Measurements from ENCODE around the gene AGAP5.
A peak's percentile ranks its signal among the peaks of the same experiment; 100 is the strongest.
"Not testable (repeated sequence)": the region's sequence is repeated elsewhere in the genome, so short reads cannot be mapped to it uniquely, and the experiment has no call there.

The AGAP5 gene

DNA sequence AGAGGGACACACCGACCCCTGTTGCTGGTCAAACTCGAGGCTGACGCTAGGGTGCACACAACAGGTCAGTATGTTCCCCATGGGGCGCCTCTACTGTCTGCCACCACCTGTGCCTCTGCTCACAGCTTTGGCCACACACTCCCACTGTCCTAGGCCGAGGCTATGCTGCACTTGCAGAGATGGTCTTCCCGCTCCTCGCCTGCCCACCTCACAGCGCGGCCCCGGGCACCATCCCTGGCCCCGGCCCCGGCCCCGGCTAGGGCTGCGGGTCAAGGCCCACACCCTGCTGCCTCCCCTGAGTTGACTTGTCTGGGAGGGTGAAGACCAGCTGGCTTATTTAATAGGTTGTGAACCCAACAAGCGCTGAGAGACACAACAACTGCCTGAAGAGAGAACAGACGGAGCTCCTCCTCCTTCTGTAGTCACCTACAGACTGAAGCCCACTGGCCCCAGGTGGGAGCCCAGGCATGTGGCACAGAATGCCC is at the start of gene AGAP5:
Gene AGAP5, minus strand, starts transcription at position 435 of the 485 bp plus-strand sequence. Its CDS starts 354 bp downstream, at position 81.
- not testable (repeated sequence) for DNase-seq

DNA sequence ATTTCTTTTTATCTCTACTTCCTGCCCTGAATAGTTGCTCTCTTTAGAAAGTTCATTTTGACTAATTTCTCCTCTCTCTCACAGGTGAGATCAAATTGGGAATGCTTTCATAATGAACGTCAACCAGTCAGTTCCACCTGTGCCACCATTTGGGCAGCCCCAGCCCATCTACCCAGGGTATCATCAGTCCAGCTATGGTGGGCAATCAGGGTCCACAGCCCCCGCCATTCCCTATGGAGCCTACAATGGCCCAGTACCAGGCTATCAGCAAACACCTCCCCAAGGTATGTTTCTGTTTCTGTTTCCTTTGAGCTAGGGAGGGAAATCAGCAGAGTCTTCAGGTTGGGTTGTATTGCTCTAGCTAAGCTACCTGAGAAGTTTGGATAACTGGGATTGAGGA is 48.8 kb upstream of the AGAP5 start:
- no peak for DNase-seq

DNA sequence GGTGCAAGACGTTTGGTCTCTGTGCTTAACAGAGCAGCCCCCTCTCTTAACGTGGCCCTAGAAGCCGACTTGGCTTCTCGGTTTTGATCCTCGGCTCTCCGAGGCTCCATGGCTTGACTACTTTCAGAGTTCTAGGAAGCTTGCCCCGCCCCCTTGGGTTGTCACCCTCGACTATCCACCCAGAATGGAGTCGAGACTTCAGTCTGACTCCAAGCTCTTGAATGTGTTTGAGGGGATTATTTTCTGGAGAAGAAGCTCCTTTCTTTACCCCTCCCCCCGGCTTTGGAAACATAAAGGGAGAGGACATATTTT is 46.7 kb upstream of the AGAP5 start:
- peak; percentile 33 for DNase-seq

DNA sequence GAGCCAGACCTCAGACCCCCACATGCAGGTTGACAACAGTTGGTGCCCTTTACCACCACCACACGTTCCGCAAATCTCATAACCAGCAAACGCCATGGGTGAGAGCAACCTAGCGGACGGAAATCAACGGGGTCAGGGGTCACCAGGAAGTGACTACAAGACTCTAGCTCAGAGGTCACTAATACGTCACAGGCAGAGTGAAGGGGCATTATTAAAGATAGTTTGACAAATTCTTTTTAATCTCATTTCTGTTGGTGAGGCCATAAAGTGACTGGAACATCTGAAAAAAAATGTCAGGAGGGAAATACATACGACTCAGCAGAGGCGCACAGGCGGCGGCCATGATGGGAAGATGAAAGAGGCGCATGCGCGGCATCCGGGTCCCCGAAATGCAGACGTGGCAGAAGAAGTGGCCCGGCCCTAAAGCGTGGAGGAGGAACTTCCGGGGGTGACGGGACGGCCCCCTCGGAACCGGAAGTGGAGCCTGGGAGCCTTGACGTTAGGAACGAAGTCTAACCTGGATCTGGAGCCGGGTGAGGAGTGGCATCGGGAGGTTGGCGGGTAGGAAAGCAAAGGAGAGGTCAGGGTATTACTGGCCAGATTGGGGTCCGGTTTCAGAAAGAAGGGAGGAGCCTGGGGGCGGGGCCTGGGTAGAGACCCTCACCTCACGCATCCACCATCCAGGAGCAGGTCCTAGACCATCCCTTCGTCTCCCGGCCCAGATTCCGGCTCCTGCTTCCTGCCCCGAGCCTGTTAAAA is 46.2 kb upstream of the AGAP5 start, which contains the start of gene SEC24C:
Gene SEC24C, plus strand, starts transcription at position 468 of the 759 bp plus-strand sequence. CDS start 2,461 bp downstream, outside the sequence.
- DNase-seq, result peak; percentile 95

DNA sequence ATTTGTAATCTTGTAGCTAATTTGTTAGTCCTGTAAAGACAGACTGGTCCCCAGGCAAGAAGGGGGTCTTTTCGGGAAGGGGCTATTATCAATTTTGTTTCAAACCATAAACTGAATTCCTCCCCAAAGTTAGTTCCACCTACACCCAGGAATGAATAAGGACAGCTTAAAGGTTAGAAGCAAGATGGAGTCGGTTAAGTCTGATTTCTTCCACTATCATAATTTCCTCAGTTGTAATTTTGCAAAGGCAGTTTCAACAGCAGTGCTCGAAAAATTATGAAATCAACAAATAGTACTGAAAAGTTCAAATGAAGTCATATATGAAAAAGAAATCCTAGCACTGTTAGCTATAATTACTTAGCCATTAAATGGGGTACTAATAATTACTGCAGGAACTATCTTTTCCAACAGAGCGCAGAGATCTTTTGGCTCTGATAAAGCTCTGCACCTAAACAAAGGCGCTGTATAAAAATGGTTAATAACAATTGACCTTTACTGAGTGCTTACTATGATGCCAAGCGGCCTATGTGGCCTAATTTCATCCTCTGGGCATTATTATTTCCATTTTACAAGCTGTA is 45.5 kb upstream of the AGAP5 start:
- no peak for DNase-seq

DNA sequence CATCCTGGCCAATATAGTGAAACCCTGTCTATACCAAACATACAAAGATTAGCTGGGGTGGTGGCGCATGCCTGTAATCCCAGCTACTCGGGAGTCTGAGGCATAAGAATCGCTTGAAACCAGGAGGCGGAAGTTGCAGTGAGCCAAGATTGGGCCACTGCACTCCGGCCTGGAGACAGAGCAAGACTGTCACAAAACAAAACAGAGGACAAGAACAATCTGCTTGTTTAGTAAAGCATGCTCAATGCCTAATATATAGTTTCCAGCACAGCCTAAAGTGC is 44.5 kb upstream of the AGAP5 start:
- no peak for DNase-seq

DNA sequence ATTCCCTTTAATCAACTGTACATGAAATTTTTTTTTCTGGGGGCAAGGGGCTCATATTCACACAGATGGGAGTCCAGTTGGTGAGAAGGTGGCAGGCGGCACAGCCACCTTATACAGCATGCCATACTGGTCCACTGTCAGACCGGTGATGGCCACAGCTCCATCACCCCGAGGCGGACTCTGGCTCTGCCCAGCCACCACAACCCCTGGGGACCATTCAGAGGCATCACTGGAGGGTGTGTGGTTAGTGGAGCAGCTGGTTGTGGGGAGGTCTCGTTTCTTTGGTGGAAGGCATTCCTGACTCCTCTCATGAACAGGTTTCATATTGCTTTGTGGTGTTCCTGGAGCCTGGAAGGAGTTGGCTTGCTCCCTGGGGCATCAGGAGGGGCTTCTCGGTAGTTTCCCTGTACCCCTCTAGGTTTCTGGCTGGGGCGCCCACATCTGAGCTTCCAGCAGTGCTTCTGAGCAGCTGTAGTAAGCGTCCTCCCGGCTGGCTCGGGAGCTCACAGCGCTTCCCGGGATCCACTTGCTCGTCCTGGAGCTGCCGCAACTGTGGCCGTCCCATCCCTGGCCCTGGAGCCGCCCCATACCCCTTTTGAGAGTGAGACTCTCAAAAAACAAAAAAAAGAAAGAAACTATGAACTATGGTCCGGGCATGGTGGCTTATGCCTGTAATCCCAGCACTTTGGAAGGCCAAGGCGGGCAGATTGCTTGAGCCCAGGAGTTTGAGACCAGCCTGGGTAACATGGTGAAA is 42.8 kb upstream of the AGAP5 start:
- DNase-seq, result not testable (repeated sequence)

DNA sequence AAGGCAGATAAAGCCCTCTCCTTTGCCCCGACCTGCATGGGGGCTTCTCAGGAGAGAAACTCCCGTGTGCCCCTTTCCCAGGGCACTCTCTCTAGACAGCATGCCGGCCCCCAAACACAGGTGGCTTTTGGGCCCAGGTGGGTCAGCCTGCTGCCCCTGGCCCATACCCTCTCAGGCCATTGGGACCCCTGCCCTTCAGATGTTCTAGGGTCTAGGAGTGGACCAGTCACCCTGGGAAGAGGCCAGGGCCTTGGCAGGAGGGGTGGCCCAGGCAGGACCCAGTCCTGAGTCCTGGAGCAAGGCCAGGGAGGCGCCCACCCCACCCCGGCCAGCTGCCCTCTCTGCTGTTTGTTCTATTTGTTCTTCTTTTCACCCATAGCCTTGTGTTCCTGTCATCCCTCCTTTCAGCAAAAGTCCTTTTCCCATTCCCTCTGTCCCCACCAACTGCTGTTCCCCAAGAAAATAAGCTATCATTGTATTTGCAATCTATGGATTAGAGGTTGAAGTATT is 36.9 kb upstream of the AGAP5 start:
- DNase-seq, result no peak

DNA sequence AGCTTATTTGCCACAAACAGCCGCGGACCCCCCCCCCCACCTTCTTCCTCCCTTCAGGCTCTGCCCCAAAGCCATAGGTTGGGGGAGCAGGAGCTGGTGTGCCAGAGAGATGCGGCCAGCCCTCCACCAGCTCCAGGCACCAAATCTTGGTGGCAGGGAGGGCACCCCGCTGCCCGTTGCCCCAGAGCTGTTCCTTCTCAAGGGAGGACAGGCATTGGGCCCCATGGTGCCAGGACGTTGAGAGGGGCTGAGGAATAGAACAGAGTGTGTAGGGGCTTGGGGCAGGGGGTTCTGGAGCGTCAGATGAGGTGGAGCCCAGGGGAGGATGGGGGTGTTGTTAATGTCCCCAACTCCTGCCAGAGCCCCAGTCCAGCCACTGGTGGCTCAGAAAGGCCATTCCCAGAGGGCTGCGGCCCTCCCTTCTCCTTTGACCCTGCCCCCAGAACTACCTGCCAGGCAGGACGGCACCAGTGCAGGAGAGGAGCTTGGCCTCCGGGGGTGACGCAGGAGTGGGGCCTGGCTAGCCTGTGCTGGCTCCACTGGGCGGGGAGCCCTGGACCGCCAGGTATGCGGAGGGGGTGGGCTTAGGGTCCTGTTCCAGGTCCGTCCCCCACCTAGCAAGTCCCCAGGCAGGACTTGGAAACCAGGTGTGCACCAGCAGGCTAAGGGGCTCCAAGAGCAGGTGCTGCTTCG is 36.3 kb upstream of the AGAP5 start:
- no peak for DNase-seq

DNA sequence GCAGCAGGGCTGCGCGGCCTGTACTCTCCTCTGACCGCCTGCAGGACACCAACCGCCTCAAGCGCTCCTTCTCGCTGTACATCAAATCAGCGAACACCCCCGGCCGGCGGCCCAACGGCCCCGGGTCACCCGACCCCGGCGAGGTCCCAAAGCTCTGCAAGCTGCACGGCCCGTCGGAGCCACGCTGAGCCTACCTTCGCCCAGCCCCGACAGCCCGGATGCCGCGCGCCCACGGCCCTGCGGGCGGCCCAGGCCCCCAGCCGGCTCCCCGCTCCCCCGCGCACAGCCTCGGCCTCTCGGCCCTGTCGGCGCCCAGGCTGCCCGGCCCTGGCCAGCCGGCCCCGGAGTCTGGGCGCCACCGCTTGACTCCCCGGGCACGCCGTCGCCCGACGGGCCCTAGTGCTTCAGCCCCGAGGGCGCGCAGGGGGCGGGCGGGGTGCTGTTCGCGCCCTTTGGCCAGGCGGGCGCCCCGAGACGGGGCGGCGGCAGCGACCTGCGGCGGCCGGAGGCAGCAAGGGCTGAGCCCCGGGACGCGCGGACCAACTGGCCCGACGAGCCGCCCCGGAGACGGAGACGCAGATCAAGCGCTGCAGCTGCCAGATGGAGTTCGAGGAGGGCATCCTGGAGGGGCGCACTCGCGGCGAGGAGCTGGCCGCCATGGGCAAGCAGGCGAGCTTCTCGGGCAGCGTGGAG is 35.2 kb upstream of the AGAP5 start:
- DNase-seq, result no peak

DNA sequence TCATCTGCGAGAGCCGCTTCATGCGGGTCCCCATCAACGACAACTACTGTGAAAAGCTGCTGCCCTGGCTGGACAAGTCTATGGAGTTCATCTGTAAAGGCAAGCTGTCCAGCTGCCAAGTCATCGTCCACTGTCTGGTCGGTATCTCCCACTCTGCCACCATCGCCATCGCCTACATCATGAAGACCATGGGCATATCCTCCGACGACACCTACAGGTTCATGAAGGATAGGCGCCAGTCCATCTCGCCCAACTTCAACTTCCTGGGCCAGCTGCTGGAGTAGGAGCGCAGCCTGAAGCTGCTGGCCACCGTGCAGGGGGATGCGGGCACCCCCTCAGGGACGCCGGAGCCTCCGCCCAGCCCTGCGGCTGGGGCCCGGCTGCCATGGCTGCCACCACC is 34.5 kb upstream of the AGAP5 start:
- DNase-seq, result no peak

DNA sequence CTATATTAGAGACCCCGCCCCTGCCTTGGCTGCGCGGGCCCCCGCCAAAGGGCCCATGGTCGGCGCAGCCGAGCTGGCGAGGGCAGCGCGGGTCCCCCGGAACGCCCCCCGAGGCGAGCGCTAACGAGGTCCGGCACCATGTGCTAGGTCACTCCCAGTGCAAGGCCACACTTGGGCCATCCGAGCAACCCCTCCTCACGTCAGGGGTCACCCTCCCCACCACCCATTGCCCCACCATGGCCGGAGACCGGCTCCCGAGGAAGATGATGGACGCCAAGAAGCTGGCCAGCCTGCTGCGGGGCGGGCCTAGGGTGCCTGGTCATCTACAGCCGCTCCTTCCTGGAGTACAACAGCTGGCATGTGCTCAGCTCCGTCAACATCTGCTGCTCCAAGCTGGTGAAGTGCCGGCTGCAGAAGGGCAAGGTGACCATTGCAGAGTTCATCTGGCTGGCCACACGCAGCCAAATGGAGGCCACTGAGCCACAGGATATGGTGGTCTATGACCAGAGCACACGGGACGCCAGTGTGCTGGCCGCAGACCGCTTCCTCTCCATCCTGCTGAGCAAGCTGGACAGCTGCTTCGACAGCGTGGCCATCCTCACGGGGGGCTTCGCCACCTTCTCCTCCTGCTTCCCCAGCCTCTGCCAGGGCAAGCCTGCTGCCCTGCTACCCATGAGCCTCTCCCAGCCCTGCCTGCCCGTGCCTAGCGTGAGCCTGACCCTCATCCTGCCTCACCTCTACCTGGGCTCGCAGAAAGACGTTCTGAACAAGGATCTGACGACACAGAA is 33.9 kb upstream of the AGAP5 start:
- no peak for DNase-seq

DNA sequence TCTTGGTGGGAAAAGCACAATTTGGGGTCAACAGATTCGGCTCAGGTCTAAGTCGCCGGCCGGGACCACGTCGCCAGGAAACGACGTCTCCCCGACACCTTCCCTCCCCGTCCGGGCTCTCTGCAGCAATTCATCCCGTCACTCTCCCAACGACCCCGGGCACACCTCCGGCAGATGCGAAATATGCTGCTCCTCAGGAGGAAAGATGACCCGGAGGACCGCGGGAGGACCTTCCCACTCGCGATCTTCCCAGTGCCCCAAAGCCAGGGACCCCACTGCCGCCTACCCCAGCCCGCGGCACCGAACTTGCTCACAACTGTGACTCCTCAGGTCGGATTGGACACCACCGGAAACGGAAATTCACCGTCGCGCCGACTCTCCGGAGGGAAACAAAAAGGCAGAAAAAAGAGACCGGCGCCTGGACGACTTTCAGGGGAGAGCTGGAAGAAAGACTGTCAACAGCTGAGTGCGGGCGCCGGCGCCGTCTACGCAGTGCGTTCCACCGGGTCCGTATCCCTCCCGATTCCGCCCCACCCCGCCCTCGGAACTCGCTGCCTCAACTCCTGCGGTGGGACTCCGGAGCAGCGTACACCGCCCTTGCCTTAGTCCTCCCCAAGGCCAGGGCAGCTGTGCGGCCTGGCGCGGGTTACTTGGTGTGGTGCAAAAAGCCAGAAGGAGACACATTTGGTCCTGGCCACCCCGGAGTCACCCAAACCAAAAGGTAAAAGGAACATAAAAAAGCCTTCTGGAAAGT is 32.4 kb upstream of the AGAP5 start:
- DNase-seq, result peak; percentile 88

DNA sequence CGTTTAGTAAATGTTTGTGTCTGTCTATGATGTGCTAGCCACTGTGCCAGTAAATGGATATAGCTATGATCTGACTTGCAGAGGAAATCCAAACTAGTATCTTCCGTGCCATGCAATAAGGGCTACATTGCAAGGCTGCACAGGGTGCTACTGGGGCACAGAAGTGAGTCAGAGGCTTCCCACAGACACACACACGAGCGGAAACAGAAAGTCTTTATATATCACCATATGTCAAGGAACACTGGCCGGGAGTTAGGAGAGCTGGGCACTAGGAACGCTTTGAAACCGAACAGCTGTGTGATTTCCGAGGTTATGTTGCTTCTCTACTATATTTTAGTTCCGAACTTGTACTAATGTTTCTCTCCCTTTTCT is 31.9 kb upstream of the AGAP5 start:
- peak; percentile 41 for DNase-seq

DNA sequence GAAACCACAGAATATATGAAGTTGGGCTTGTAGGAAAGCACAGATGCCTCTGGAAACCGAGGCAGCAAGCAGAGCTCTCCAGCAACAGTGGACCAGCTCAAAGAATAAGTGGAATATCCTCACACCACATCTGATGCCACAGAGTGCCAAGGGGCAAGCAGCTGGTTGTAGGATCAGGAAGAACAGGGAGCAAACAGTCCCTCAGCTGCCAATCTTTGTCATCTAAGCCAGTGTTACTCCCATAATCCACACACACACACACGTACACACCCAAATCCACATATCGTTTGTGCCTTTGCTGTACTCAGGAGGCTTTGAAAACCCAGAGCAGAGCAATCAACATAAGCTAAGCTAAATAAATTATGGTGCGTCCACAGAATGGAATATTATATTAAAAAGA is 25.6 kb upstream of the AGAP5 start:
- DNase-seq, result no peak

DNA sequence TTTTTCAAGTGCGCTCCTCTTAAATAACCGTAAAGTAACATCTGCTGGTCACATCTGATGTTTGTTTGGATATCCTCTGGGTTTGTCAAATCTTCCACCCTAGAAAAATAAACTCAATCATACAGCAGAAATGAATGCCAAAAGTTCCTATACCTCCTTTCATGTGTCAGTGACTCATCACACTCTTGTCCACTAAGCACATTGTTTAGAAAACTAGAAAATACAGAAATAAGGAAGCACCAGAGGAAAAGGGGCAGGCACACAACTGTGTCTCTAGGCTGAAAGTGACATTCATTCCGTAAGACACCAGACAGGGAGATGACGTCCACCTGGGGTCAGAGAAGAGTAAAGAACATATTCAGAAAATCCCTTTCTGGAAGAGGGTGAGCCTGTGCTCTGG is 22.7 kb upstream of the AGAP5 start:
- not testable (repeated sequence) for DNase-seq

DNA sequence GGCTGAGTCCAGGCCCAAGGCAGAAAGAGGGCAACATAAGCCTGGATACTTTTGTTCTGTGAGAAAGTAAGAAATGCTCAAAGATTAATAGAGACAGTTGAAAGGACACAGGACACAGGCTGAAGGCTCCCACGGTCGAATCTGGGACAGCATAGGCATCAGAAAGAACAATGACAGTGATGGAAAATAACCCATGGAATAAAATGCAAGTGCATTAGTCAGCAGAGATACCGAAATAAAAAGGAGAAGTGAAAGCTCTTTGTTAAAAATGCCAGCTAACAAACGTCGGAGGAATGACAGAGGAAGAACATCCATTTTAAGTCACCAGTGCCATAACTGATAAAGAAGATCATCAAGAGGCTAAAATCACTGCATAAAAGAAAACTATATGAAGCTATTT is 19.6 kb upstream of the AGAP5 start:
- DNase-seq, result no peak

DNA sequence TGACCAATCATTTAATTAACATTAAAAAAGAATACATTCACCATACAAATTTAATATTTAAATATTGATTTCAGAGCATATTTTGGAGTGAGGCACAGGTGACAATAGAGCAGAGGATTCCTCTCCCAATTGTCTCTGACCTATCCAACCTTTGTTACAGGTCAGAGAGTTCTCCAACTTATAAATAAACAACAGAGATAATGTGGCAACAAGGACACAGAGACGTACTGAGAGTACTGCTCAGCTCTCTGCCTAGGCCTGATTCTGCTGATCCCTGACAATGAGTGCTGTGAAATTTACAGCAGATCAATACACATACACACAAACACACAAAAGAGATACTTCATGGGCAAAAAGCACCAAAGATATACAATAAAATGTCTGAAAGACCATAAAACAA is 18.3 kb upstream of the AGAP5 start:
- DNase-seq, result no peak

DNA sequence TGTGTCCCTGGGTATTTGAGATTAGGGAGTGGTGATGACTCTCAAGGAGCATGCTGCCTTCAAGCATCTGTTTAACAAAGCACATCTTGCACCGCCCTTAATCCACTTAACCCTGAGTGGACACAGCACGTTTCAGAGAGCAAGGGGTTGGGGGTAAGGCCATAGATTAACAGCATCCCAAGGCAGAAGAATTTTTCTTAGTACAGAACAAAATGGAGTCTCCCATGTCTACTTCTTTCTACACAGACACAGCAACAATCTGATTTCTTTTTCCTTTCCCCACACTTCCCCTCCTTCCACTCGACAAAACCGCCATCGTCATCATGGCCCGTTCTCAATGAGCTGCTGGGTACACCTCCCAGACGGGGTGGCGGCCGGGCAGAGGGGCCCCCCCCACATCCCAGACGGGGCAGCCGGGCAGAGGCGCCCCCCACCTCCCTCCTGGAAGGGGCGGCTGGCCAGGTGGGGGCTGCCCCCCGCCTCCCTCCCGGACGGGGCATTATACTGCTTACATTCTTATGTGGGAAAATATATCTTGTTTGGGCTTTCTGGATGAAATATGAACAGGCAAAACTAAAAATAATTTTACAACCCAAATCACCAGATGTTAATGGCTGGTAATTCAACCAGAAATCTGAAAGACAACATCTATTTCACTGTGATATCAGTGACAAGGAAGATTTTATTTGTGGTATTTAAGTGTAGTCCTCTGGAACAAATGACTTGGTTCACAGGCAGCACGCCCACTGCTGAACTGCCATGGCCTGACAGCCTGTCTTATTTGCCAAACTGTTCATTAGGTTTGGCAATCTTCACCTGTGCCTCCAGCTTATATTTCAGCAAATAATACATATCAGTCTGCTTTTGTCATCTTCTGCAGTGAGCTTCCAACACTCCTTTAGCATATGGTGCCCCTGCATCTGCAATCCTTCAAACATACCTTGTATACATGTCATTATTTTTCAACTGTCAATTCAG is 17.6 kb upstream of the AGAP5 start:
- DNase-seq, result not testable (repeated sequence)

DNA sequence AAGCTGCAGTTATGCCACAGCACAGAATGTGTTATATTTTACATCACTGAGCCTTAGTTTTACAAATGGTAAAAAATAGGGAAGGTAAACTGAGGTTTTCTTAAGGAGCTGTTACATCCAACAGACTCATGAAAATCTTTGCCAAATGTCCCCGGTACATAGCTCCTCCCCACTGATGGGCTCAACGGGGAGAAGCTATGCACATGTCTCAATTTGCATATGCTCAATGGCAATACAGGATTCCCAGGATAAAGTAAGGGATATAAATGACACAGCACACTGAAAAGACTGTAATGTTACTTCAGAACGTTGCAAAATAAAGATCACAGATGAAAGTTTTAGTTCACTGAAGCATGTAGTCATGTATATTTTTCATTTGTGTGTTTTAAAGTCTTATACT is 16.6 kb upstream of the AGAP5 start:
- DNase-seq, result not testable (repeated sequence)

Measured in activated gamma-delta T cell treated with Interleukin-2 at 50 U/mL for 16 hours (primary cell).